Adrenal gland (tissue), 5 donors: Measurements from ENCODE around the gene UCHL3.

Experiments used
- POLR2A ChIP-seq, 2 donors: fragments of 450-650 bp; IDR thresholded peaks; one replicate each; pipeline ENCODE4 v1.6.1; 2017; ENCODE audit warnings: antibody characterized with exemption in 2 of 2, mild to moderate bottlenecking in 2 of 2, moderate library complexity in 1 of 2
- TF ChIP-seq, protein P1 (sequence below), 6 experiments: fragments of 450-650 bp in 4 of 6; fragments of 200-600 bp in 2 of 6; sonication (generic) in 1 of 6; IDR thresholded peaks; 1 replicate in 5 of 6; 2 replicates in 1 of 6; pipeline versions ENCODE4 v1.5.1 to v1.8.0; 2016 to 2021; ENCODE audit warnings: antibody characterized with exemption in 6 of 6, mild to moderate bottlenecking in 2 of 6, moderate library complexity in 1 of 6
- donor health status: DM: no; HTN: no; CAD: no.

DNA sequence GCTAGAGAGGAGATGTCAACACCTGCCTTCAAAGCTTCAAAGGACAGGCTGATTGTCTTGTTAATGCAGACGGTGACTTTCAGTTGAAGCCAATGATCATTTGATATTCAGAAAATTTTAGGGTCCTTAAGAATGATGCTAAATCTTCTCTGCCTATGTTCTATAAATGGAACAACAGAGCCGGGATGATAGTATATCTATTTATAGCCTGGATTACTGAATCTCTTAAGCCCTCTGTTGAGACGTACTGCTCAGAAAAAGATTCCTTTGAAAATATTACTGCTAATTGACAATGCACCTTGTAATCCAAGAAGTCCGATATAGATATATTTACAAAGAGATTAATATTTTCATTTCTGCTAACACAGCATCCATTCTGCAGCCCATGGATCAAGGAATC, 50.8 kb downstream of the UCHL3 start:
- TF ChIP-seq, protein P1, sequence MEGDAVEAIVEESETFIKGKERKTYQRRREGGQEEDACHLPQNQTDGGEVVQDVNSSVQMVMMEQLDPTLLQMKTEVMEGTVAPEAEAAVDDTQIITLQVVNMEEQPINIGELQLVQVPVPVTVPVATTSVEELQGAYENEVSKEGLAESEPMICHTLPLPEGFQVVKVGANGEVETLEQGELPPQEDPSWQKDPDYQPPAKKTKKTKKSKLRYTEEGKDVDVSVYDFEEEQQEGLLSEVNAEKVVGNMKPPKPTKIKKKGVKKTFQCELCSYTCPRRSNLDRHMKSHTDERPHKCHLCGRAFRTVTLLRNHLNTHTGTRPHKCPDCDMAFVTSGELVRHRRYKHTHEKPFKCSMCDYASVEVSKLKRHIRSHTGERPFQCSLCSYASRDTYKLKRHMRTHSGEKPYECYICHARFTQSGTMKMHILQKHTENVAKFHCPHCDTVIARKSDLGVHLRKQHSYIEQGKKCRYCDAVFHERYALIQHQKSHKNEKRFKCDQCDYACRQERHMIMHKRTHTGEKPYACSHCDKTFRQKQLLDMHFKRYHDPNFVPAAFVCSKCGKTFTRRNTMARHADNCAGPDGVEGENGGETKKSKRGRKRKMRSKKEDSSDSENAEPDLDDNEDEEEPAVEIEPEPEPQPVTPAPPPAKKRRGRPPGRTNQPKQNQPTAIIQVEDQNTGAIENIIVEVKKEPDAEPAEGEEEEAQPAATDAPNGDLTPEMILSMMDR (IDR thresholded peaks at IDR 0.05) = no peak
- TF ChIP-seq POLR2A (IDR thresholded peaks at IDR 0.05) = no peak
